ENCODE measurements around the gene PITPNM3. TPM values are rescaled to one million over a fixed set of nuclear protein-coding genes. Genes with fewer than 3 reads are reported as not detected.
A peak's percentile ranks its signal among the peaks of the same experiment; 100 is the strongest.

The PITPNM3 gene
- total and polyA plus RNA-seq, 12 donors: 0.12 to 0.70 (median 0.33) TPM

DNA sequence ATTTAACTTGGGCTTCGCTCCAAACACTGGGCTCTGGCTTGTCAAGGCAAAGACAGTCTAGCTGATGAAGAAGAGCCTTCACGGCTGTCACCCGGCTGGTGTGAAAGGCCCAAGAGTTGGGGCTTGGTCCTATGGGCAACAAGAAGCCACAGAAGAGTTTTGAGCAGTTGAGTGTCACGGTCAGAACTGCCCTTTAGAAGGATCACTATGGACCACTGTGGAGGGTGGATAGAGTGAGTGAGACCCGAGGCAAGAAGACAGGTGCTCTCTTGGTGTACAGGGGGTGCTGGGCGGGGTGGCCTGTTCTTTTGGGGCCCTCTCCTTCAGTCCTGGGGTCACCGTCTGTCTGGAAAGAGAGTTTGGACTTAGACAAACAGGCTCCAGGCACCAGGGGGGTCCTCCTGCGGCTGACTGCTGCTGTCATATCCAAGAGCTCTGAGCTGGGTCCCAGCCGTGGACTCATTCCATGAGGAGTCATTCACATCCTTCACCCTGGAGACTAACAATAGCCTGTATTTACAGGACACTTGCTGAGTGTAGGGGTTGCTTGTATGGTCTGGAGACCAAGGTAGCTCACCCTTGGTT is 109.7 kb downstream of the PITPNM3 start:
- 89 to 90% methylated on average over 9 of the region's 9 CpGs for WGBS, 2 donors
- intact Hi-C loops (cut with DNase I): no loop called here
- Histone ChIP-seq H3K4me3 (no peak overlapping the region), H3K4me1 (peaks cover 0 to 18% (median 10%) of the 10 kb centered on the region in 9 donors), H3K27ac (no peak overlapping the region), H3K36me3 (peaks cover 0 to 6% (median 0%) of the 10 kb centered on the region in 9 donors), H3K27me3 (peaks cover 0 to 7% (median 0%) of the 10 kb centered on the region in 7 donors), H3K9me3 (no peaks in the 10 kb centered on the region)
- DNase-seq: no peak
- no peak for ATAC-seq
- TF ChIP-seq, protein P1, sequence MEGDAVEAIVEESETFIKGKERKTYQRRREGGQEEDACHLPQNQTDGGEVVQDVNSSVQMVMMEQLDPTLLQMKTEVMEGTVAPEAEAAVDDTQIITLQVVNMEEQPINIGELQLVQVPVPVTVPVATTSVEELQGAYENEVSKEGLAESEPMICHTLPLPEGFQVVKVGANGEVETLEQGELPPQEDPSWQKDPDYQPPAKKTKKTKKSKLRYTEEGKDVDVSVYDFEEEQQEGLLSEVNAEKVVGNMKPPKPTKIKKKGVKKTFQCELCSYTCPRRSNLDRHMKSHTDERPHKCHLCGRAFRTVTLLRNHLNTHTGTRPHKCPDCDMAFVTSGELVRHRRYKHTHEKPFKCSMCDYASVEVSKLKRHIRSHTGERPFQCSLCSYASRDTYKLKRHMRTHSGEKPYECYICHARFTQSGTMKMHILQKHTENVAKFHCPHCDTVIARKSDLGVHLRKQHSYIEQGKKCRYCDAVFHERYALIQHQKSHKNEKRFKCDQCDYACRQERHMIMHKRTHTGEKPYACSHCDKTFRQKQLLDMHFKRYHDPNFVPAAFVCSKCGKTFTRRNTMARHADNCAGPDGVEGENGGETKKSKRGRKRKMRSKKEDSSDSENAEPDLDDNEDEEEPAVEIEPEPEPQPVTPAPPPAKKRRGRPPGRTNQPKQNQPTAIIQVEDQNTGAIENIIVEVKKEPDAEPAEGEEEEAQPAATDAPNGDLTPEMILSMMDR (IDR thresholded peaks at IDR 0.05): no peak

DNA sequence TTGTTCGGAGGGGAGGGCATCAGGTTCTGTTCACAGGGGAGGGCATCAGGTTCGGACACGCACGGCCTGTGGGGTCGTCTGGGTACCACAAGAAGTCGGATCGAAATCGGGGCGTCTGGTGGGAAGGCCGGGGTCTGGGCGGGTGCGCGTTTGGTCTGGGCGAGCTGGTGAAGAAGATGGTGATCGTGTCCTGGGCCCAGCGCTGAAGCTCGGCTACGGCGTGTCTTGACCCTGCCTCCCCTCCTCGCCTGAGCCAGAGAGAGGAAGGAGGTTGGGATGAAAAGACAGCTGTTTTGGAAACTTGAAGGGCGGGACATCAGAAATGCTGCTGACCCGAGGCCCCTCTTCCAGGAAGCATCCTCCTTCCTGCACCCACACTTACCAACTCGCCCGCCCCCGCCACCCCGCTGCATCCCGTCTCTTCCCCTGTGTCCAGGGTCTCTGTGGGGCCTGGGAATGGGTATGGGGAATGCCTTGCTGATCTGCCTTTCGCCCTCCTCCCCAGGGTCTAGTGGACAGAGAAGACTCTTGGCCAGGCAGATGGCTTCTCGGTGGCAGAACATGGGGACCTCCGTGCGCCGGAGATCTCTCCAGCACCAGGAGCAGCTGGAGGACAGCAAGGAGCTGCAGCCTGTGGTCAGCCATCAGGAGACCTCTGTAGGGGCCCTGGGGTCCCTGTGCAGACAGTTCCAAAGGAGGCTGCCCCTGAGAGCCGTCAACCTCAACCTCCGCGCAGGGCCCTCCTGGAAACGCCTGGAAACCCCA is 111.6 kb downstream of the PITPNM3 start:
- H3K27ac ChIP-seq: no peak overlapping the region
- H3K27me3 ChIP-seq: peaks cover 0 to 19% (median 7%) of the 10 kb centered on the region in 7 donors
- intact Hi-C loops (cut with DNase I): no loop called here
- H3K4me1 ChIP-seq: peaks cover 0 to 18% (median 10%) of the 10 kb centered on the region in 9 donors
- no peak for ATAC-seq
- H3K9me3 ChIP-seq: no peaks in the 10 kb centered on the region
- peaks cover 0 to 6% (median 0%) of the 10 kb centered on the region in 9 donors for H3K36me3 ChIP-seq
- 30 to 33% methylated on average over 34 to 36 of the region's 36 CpGs for WGBS, 2 donors
- H3K4me3 ChIP-seq: peak overlapping the region; percentile 22 to 71 (median 57)
- DNase-seq: no peak
- TF ChIP-seq, protein P1 (IDR thresholded peaks at IDR 0.05): no peak

DNA sequence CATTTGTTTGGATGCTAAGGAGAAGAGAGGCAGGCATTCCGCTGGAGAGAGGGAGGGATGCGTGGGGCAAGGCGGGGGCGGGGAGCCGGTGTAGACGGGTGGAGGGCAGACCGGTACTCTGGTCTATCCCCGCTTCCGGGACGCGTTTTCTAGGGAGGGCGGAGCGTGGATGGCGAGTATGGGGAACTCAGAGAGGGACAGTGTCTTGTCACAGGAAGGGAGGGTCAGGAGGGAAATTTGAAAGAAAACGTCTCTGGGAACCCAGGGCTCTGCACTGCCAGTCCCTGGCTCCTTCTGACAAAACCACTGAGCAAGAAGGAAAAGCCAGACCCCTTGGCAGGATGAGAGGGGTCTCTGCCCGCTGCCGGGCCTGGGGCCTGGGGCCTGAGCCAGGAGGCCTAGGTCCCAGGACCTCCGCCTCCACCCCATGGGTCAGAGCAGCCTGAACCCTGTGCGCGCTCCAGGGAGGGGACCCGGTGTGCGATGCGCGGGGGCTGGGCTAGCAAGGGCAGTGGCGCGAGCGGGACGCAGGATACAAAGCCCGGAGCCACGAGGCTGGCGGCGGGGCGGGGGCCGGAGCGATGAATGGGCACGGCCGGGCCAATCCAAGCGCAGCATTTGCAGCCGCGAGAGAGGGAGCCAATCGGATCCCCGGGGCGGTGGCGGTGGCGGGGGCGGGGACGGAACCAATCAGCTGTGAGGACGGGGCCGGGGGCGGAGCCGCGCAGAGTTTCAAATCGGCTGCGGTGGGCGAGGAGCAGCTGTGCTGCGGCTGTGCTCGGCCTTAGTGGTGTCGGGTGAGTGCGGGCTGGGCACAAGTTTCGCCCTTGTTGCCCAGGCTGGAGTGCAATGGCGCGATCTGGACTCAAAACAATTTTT is 112.4 kb downstream of the PITPNM3 start, which contains the start of gene PIMREG:
PIMREG (plus strand) TSS at position 764 of the 879 bp plus-strand sequence. CDS start 656 bp downstream, outside the sequence.
- intact Hi-C loops (cut with DNase I): no loop called here
- peak within 1 kb of the TSS; percentile 24 to 71 (median 57) for H3K4me3 ChIP-seq
- DNase-seq (peak; percentile 94), ATAC-seq (peak; percentile 97 to 100 (median 99))
- peaks cover 0 to 18% (median 10%) of the 10 kb centered on the region in 9 donors for H3K4me1 ChIP-seq
- peak within 1 kb of the TSS in 2 of 10 donors; percentile 42 to 62 for H3K27ac ChIP-seq
- peaks cover 0 to 6% (median 0%) of the 10 kb centered on the region in 9 donors for H3K36me3 ChIP-seq
- H3K9me3 ChIP-seq: no peaks in the 10 kb centered on the region
- 0 to 1% methylated on average over 61 to 62 of the region's 62 CpGs for WGBS, 2 donors
- TF ChIP-seq, protein P1 (IDR thresholded peaks at IDR 0.05): no peak
- H3K27me3 ChIP-seq: peaks cover 0 to 27% (median 16%) of the 10 kb centered on the region in 7 donors

DNA sequence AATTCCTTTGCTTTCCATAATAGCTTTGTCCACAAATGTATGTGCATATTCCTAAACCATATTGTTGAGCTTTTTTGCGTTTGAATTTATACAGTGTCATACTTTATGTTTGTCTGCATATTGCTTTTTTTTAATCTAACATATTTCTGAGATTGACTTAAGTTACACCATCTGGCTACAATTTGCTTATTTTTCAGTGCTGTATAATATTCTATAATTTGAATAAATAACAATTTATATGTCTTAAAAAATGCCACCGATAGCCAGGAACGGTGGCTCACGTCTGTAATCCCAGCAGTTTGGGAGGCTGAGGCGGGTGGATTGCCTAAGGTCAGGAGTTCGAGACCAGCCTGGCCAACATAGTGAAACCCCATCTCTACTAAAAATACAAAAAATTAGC is 113.6 kb downstream of the PITPNM3 start:
- Histone ChIP-seq H3K9me3 (no peaks in the 10 kb centered on the region), H3K27ac (no peak overlapping the region), H3K4me3 (no peak overlapping the region), H3K36me3 (peaks cover 0 to 4% (median 0%) of the 10 kb centered on the region in 9 donors), H3K27me3 (peaks cover 0 to 34% (median 23%) of the 10 kb centered on the region in 7 donors), H3K4me1 (peaks cover 0 to 18% (median 10%) of the 10 kb centered on the region in 9 donors)
- intact Hi-C loops (cut with DNase I): no loop called here
- no peak for DNase-seq
- WGBS, 2 donors: 63 to 65% methylated on average over 6 of the region's 6 CpGs
- ATAC-seq: no peak
- TF ChIP-seq, protein P1 (IDR thresholded peaks at IDR 0.05): no peak
